HepG2 (cell line): ENCODE data around the gene CRYM. TPM values are rescaled to one million over a fixed set of nuclear protein-coding genes. Genes with fewer than 3 reads are reported as not detected.

Experiments used
- ARNT2 ChIP-seq: sonication (generic); formaldehyde crosslinking; IDR thresholded peaks from 2 replicates; pipeline ENCODE4 v1.8.0; 2022; ENCODE audit warnings: mild to moderate bottlenecking, low read depth, missing genetic modification reagents, moderate library complexity
- EEA1 ChIP-seq: sonication (generic); formaldehyde crosslinking; IDR thresholded peaks from 2 replicates; pipeline ENCODE4 v1.5.1; 2020; ENCODE audit warnings: mild to moderate bottlenecking, missing genetic modification reagents, borderline replicate concordance
- EHMT2 ChIP-seq: fragments of 200-600 bp; sonication (generic); IDR thresholded peaks from 2 replicates; pipeline ENCODE4 v1.7.0; 2017; ENCODE audit warnings: antibody characterized with exemption, low read depth, low read length, borderline replicate concordance
- ELF3 ChIP-seq: IDR thresholded peaks from 2 replicates; pipeline ENCODE4 v1.6.1; 2016; ENCODE audit warnings: missing genetic modification reagents, missing compliant biosample characterization
- HES4 ChIP-seq: sonication (generic); formaldehyde crosslinking; IDR thresholded peaks from 2 replicates; pipeline ENCODE4 v1.9.0; 2021; ENCODE audit warnings: mild to moderate bottlenecking, missing genetic modification reagents, borderline replicate concordance
- KDM6A ChIP-seq: IDR thresholded peaks from 2 replicates; pipeline ENCODE4 v1.6.1; 2016; ENCODE audit warnings: low read depth
- MAFF ChIP-seq: IDR thresholded peaks from 2 replicates; pipeline ENCODE4 v1.6.1; 2011; ENCODE audit warnings: low read depth, low read length, improper control_type of control experiment
- NAIF1 ChIP-seq: sonication (generic); formaldehyde crosslinking; IDR thresholded peaks from 2 replicates; pipeline ENCODE4 v1.5.0; 2020; ENCODE audit warnings: mild to moderate bottlenecking, missing genetic modification reagents, borderline replicate concordance
- NFKBIZ ChIP-seq: IDR thresholded peaks from 2 replicates; pipeline ENCODE4 v1.6.1; 2018; ENCODE audit warnings: missing genetic modification reagents, missing compliant biosample characterization
- PHF21A ChIP-seq: sonication (generic); formaldehyde crosslinking; IDR thresholded peaks from 2 replicates; pipeline ENCODE4 v1.5.0; 2020; ENCODE audit warnings: mild to moderate bottlenecking, missing genetic modification reagents
- PLRG1 ChIP-seq: fragments of 450-650 bp; conservative IDR thresholded peaks from 2 replicates; pipeline ENCODE4 v1.6.1; 2016
- SIN3A ChIP-seq: IDR thresholded peaks from 2 replicates; pipeline ENCODE4 v1.6.1; 2011; ENCODE audit warnings: low read depth, mild to moderate bottlenecking, control low read depth, low read length, borderline replicate concordance
- SIX1 ChIP-seq: sonication (generic); formaldehyde crosslinking; IDR thresholded peaks from 2 replicates; pipeline ENCODE4 v1.4.0; 2020; ENCODE audit warnings: missing genetic modification reagents, borderline replicate concordance
- SOX6 ChIP-seq, 2 experiments: fragments of 450-650 bp in 1 of 2; sonication (generic) in 1 of 2; formaldehyde crosslinking in 1 of 2; IDR thresholded peaks; 2 replicates each; pipeline versions ENCODE4 v1.4.0 to v1.6.1; 2017 to 2020; ENCODE audit warnings: antibody characterized with exemption in 1 of 2, mild to moderate bottlenecking in 1 of 2, missing genetic modification reagents in 1 of 2
- TCF7 ChIP-seq: sonication (generic); IDR thresholded peaks from 2 replicates; pipeline ENCODE4 v1.6.1; 2016; ENCODE audit warnings: antibody characterized with exemption, low read depth
- XBP1 ChIP-seq: sonication (generic); formaldehyde crosslinking; IDR thresholded peaks from 2 replicates; pipeline ENCODE4 v1.5.0; 2020; ENCODE audit warnings: missing genetic modification reagents
- XRCC5 ChIP-seq: fragments of 200-400 bp; formaldehyde crosslinking; optimal IDR thresholded peaks from 2 replicates; pipeline ENCODE3; 2017; ENCODE audit warnings: mild to moderate bottlenecking, low read length
- ZMYM2 ChIP-seq: sonication (generic); formaldehyde crosslinking; IDR thresholded peaks from 2 replicates; pipeline ENCODE4 v1.8.0; 2022; ENCODE audit warnings: mild to moderate bottlenecking, missing genetic modification reagents
- ZNF180 ChIP-seq: sonication (generic); formaldehyde crosslinking; IDR thresholded peaks from 2 replicates; pipeline ENCODE4 v1.4.0; 2020; ENCODE audit warnings: low read depth, missing genetic modification reagents, borderline replicate concordance
- ZNF30 ChIP-seq: sonication (generic); formaldehyde crosslinking; IDR thresholded peaks from 2 replicates; pipeline ENCODE4 v1.5.0; 2020; ENCODE audit warnings: mild to moderate bottlenecking, missing genetic modification reagents
- ZNF432 ChIP-seq: sonication (generic); formaldehyde crosslinking; IDR thresholded peaks from 2 replicates; pipeline ENCODE4 v1.5.0; 2020; ENCODE audit warnings: missing genetic modification reagents, mild to moderate bottlenecking, borderline replicate concordance
- ZNF44 ChIP-seq: sonication (generic); formaldehyde crosslinking; IDR thresholded peaks from 2 replicates; pipeline ENCODE4 v1.5.1; 2020; ENCODE audit warnings: mild to moderate bottlenecking, missing genetic modification reagents
- ZNF503 ChIP-seq: sonication (generic); formaldehyde crosslinking; IDR thresholded peaks from 2 replicates; pipeline ENCODE4 v1.4.0; 2020; ENCODE audit warnings: missing genetic modification reagents
- ZNF598 ChIP-seq: sonication (generic); formaldehyde crosslinking; IDR thresholded peaks from 2 replicates; pipeline ENCODE4 v1.5.1; 2020; ENCODE audit warnings: mild to moderate bottlenecking, missing genetic modification reagents, borderline replicate concordance
- ZNF670 ChIP-seq: sonication (generic); formaldehyde crosslinking; IDR thresholded peaks from 2 replicates; pipeline ENCODE4 v1.8.0; 2022; ENCODE audit warnings: mild to moderate bottlenecking, missing genetic modification reagents, borderline replicate concordance
- ZNF703 ChIP-seq: sonication (generic); formaldehyde crosslinking; IDR thresholded peaks from 2 replicates; pipeline ENCODE4 v1.5.1; 2020; ENCODE audit warnings: missing genetic modification reagents, mild to moderate bottlenecking, moderate library complexity, borderline replicate concordance
- ZNF790 ChIP-seq: sonication (generic); formaldehyde crosslinking; IDR thresholded peaks from 2 replicates; pipeline ENCODE4 v1.8.0; 2022; ENCODE audit warnings: missing genetic modification reagents, mild to moderate bottlenecking, borderline replicate concordance
- ZSCAN5A ChIP-seq: sonication (generic); formaldehyde crosslinking; IDR thresholded peaks from 2 replicates; pipeline ENCODE4 v1.8.0; 2022; ENCODE audit warnings: mild to moderate bottlenecking, missing genetic modification reagents, borderline replicate concordance
- polyA plus RNA-seq, 8 experiments: library from polyadenylated mRNA; depleted of rRNA in 3 of 8; stranded (reverse) in 7 of 8; unstranded in 1 of 8; fragments of >200 nt; fragmentation: Illumina TruSeq in 4 of 8; extraction: Trizol in 4 of 8; gene quantifications; 2 replicates each; pipeline versions ENCODE4 v1.2.1 to v1.2.3, GENCODE V29; 2011 to 2016; ENCODE audit warnings: low read depth in 4 of 8, missing spikeins in 1 of 8, mixed read lengths in 1 of 8; ENCODE audit not compliant: insufficient read depth in 1 of 8
- total RNA-seq, 5 experiments: library from RNA; depleted of rRNA; stranded (reverse); fragments of >200 nt; fragmentation: Illumina TruSeq; extraction: Trizol; gene quantifications; 2 replicates each; pipeline ENCODE4 v1.2.3, GENCODE V29; 2016; ENCODE audit warnings: low read depth in 1 of 5

The CRYM gene
- total and polyA plus RNA-seq, 2 of the 13 experiments (the other 11 are each of a cell fraction or from before 2014, with no cell fraction given): 1.9 to 2.2 TPM

GRCh38 chr16:21263640-21264570 lies 14.2 kb downstream of the CRYM start (continued):
- TF ChIP-seq TCF7: no peak
- no peak for TF ChIP-seq HES4 (CRISPR knock-in tag)
- TF ChIP-seq PHF21A (CRISPR knock-in tag): peak; percentile 17; the same call in 1 of the 2 replicates
- 0 out of 2 replicates have a peak, but pooled peaks have one; percentile 32 for TF ChIP-seq KDM6A (CRISPR knock-in tag)
- peak; percentile 57 for TF ChIP-seq XRCC5
- peak; percentile 72; the same call in 1 of the 2 replicates for TF ChIP-seq EHMT2
- TF ChIP-seq XBP1 (CRISPR knock-in tag): no peak
- TF ChIP-seq ZNF503 (CRISPR knock-in tag): no peak
- TF ChIP-seq MAFF: no peak
- TF ChIP-seq ZNF598 (CRISPR knock-in tag): 0 out of 2 replicates have a peak, but pooled peaks have one; percentile 27
- peak; percentile 18; the same call in 1 of the 2 replicates for TF ChIP-seq ZNF670 (CRISPR knock-in tag)
- TF ChIP-seq ZNF44 (CRISPR knock-in tag): no peak; the same call in 1 of the 2 replicates
- TF ChIP-seq ZNF432 (CRISPR knock-in tag): no peak
- peak; percentile 55; the same call in 1 of the 2 replicates for TF ChIP-seq ELF3 (CRISPR knock-in tag)
- TF ChIP-seq SOX6 (IDR thresholded peaks at IDR 0.05): no peak
- peak; percentile 89 for TF ChIP-seq SOX6 (CRISPR knock-in tag; IDR thresholded peaks at IDR 0.05)
- TF ChIP-seq ZSCAN5A (CRISPR knock-in tag): 0 out of 2 replicates have a peak, but pooled peaks have one; percentile 54
- no peak for TF ChIP-seq NFKBIZ
- no peak for TF ChIP-seq ZNF790 (CRISPR knock-in tag)
- TF ChIP-seq ZNF703 (CRISPR knock-in tag): no peak
- TF ChIP-seq ZNF180 (CRISPR knock-in tag): no peak
- peak; percentile 51; the same call in 1 of the 2 replicates for TF ChIP-seq SIN3A
- peak; percentile 73; the same call in 1 of the 2 replicates for TF ChIP-seq SIX1
- peak; percentile 44; the same call in 1 of the 2 replicates for TF ChIP-seq ARNT2 (CRISPR knock-in tag)
- no peak for TF ChIP-seq PLRG1
- no peak for TF ChIP-seq ZNF30
- no peak for TF ChIP-seq EEA1 (CRISPR knock-in tag)
- TF ChIP-seq ZMYM2 (CRISPR knock-in tag): no peak
- TF ChIP-seq NAIF1 (CRISPR knock-in tag): no peak
